ENCODE results near the gene DPP10. TPM values are rescaled to one million over a fixed set of nuclear protein-coding genes. Genes with fewer than 3 reads are reported as not detected.

The DPP10 gene
- total and polyA plus RNA-seq, 10 of the 15 experiments (the other 5 are each of a cell fraction or from before 2014, with no cell fraction given), result not detected

DNA sequence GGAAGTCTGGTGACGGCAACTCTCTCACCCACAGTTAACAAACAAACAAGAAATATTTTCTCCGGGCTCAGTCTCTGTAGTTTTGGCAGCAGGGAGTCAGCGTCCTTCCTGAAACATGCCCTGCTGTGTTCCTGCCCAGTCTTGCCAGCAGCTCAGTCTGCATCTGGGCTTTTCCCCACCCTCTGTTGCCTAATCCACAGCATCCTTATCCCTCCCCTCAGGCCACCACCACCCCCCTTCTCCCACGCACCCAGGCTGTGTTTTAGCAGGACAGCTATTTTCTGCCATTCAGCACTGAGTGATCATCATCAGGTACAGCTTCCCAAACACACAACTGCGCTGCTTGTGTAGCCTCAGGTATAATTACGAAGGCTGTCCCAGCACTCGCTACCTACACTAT, 168.2 kb downstream of the DPP10 start (continued):
- TF ChIP-seq ZNF592 (IDR thresholded peaks at IDR 0.05) (no peak), EZH2 (IDR thresholded peaks at IDR 0.05; ENCODE audit: borderline replicate concordance, control insufficient read depth, low read depth, low read length) (no peak), MXI1 (IDR thresholded peaks at IDR 0.05; ENCODE audit: low read depth, low read length) (no peak)

GRCh38 chr2:114614592-114614991, 172.2 kb downstream of the DPP10 start:
- Histone ChIP-seq H3K79me2 (ENCODE audit: control insufficient read depth, insufficient read depth, low read length) (no peaks in the 10 kb centered on the region), H3K9ac (ENCODE audit: control insufficient read depth, insufficient read depth, low read length) (no peak overlapping the region), H3K36me3 (ENCODE audit: control insufficient read depth in 2 of 2, insufficient read depth in 2 of 2, low read length in 1 of 2) (no peaks in the 10 kb centered on the region), H3K27ac (ENCODE audit: control insufficient read depth, insufficient read depth) (no peak overlapping the region), H3K27me3 (replicated peaks in 1 of 2; ENCODE audit: control insufficient read depth in 2 of 2, insufficient read depth in 2 of 2, low read length in 1 of 2) (no peaks in the 10 kb centered on the region), H3K4me3 (no peak overlapping the region), H2AFZ (ENCODE audit: control insufficient read depth, low read depth, low read length) (no peak overlapping the region), H3K4me2 (ENCODE audit: control insufficient read depth, insufficient read depth) (no peak overlapping the region), H4K20me1 (ENCODE audit: control insufficient read depth, insufficient read depth) (no peaks in the 10 kb centered on the region), H3K4me1 (ENCODE audit: control insufficient read depth, insufficient read depth, low read length) (no peaks in the 10 kb centered on the region), H3K9me3 (replicated peaks; ENCODE audit: control insufficient read depth, insufficient read depth, low read length) (no peaks in the 10 kb centered on the region)
- ATAC-seq (no peak), DNase-seq (ENCODE audit: low read depth, low spot score) (no peak), FAIRE-seq (no peak)
- POLR2A ChIA-PET, result no interaction called here
- RAD21 ChIA-PET (ENCODE audit: unreplicated experiment), result no interaction called here
- intact Hi-C loops (cut with micrococcal nuclease; ENCODE audit: unreplicated experiment) (no loop called here), in situ Hi-C loops (cut with MboI) (no loop called here)
- CTCF ChIA-PET, result no interaction called here
- SMC1A ChIA-PET (ENCODE audit: uncharacterized antibody, unreplicated experiment), result no interaction called here
- no TSS peak for BruUV-seq (replicated peaks)
- no peak for TF ChIP-seq PAX5 (IDR thresholded peaks at IDR 0.05; ENCODE audit: borderline replicate concordance, low read depth, low read length)
- TF ChIP-seq SREBF1 (IDR thresholded peaks at IDR 0.05; ENCODE audit: low read length), result no peak
- TF ChIP-seq, protein P1, sequence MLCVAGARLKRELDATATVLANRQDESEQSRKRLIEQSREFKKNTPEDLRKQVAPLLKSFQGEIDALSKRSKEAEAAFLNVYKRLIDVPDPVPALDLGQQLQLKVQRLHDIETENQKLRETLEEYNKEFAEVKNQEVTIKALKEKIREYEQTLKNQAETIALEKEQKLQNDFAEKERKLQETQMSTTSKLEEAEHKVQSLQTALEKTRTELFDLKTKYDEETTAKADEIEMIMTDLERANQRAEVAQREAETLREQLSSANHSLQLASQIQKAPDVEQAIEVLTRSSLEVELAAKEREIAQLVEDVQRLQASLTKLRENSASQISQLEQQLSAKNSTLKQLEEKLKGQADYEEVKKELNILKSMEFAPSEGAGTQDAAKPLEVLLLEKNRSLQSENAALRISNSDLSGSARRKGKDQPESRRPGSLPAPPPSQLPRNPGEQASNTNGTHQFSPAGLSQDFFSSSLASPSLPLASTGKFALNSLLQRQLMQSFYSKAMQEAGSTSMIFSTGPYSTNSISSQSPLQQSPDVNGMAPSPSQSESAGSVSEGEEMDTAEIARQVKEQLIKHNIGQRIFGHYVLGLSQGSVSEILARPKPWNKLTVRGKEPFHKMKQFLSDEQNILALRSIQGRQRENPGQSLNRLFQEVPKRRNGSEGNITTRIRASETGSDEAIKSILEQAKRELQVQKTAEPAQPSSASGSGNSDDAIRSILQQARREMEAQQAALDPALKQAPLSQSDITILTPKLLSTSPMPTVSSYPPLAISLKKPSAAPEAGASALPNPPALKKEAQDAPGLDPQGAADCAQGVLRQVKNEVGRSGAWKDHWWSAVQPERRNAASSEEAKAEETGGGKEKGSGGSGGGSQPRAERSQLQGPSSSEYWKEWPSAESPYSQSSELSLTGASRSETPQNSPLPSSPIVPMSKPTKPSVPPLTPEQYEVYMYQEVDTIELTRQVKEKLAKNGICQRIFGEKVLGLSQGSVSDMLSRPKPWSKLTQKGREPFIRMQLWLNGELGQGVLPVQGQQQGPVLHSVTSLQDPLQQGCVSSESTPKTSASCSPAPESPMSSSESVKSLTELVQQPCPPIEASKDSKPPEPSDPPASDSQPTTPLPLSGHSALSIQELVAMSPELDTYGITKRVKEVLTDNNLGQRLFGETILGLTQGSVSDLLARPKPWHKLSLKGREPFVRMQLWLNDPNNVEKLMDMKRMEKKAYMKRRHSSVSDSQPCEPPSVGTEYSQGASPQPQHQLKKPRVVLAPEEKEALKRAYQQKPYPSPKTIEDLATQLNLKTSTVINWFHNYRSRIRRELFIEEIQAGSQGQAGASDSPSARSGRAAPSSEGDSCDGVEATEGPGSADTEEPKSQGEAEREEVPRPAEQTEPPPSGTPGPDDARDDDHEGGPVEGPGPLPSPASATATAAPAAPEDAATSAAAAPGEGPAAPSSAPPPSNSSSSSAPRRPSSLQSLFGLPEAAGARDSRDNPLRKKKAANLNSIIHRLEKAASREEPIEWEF (IDR thresholded peaks at IDR 0.05; ENCODE audit: insufficient replicate concordance, low read depth, low read length), result no peak
- no peak for TF ChIP-seq RBBP5 (conservative IDR thresholded peaks at IDR 0.05)
- TF ChIP-seq MXI1 (IDR thresholded peaks at IDR 0.05; ENCODE audit: low read depth, low read length), result no peak
- TF ChIP-seq NR2C1 (IDR thresholded peaks at IDR 0.05), result no peak
- TF ChIP-seq CREB1 (IDR thresholded peaks at IDR 0.05; ENCODE audit: low read depth), result no peak
- no peak for TF ChIP-seq SRF (IDR thresholded peaks at IDR 0.05; ENCODE audit: low read depth in 2 of 2, low read length in 2 of 2)
- no peak for TF ChIP-seq ZNF384 (IDR thresholded peaks at IDR 0.05; ENCODE audit: borderline replicate concordance, low read depth, low read length)
- no peak for TF ChIP-seq LARP7 (IDR thresholded peaks at IDR 0.05)
- TF ChIP-seq RELA (IDR thresholded peaks at IDR 0.05; ENCODE audit: borderline replicate concordance, partially characterized antibody), result no peak
- TF ChIP-seq ZZZ3 (IDR thresholded peaks at IDR 0.05; ENCODE audit: control insufficient read depth, insufficient read length, low read depth), result no peak
- TF ChIP-seq EZH2 (IDR thresholded peaks at IDR 0.05; ENCODE audit: borderline replicate concordance, control insufficient read depth, low read depth, low read length), result no peak
- no peak for TF ChIP-seq ZNF207 (IDR thresholded peaks at IDR 0.05; ENCODE audit: borderline replicate concordance)
- TF ChIP-seq BCL11A (IDR thresholded peaks at IDR 0.05; ENCODE audit: low read depth, low read length), result no peak
- 27% methylated on average over 4 of the region's 4 CpGs for WGBS (ENCODE audit: insufficient coverage, insufficient replicate concordance, low lambda C conversion rate, missing lambda C conversion rate)

Data from GM12878 (cell line).